Vagina (tissue), 2 donors: Measurements from ENCODE around the gene GNS. TPM values are rescaled to one million over a fixed set of nuclear protein-coding genes. Genes with fewer than 3 reads are reported as not detected.

Experiments
- DNase-seq, 2 donors: peaks; one replicate each; pipeline ENCODE4 v3.0.0-alpha.2; 2017; ENCODE audit errors: extremely low spot score in 2 of 2
- H3K27ac ChIP-seq: fragments of 200-600 bp; sonication (generic); one replicate; pipeline ENCODE4 v1.5.1; 2019
- H3K27me3 ChIP-seq: fragments of 200-600 bp; sonication (generic); one replicate; pipeline ENCODE4 v1.5.1; 2019
- H3K36me3 ChIP-seq, 2 donors: fragments of 200-600 bp; sonication (generic); one replicate each; pipeline ENCODE4 v1.5.1; 2017 to 2019
- H3K4me1 ChIP-seq: fragments of 200-600 bp; sonication (generic); one replicate; pipeline ENCODE4 v1.5.1; 2019
- H3K4me3 ChIP-seq, 2 donors: fragments of 200-600 bp; sonication (generic); 1 replicate in 1 of 2; 2 replicates in 1 of 2; pipeline ENCODE4 v1.5.1; 2016 to 2019
- H3K9me3 ChIP-seq: fragments of 200-600 bp; sonication (generic); one replicate; pipeline ENCODE4 v1.5.1; 2019
- POLR2A ChIP-seq, 2 donors: fragments of 450-650 bp; IDR thresholded peaks; one replicate each; pipeline ENCODE4 v1.6.1; 2017; ENCODE audit warnings: antibody characterized with exemption in 2 of 2, mild to moderate bottlenecking in 2 of 2, moderate library complexity in 2 of 2
- POLR2AphosphoS5 ChIP-seq, 2 donors: sonication (generic); formaldehyde crosslinking; IDR thresholded peaks; one replicate each; pipeline ENCODE4 v1.9.0; 2017; ENCODE audit warnings: antibody characterized with exemption in 2 of 2, mild to moderate bottlenecking in 2 of 2, low read depth in 1 of 2; ENCODE audit not compliant: insufficient read depth in 1 of 2
- intact Hi-C: fragments of 100-400 bp; cut with DNase I; formaldehyde crosslinking; loops from one replicate; pipeline ENCODE4 v1.15.1; 2023
- total RNA-seq: library from RNA; depleted of rRNA; stranded (reverse); fragments of >200 nt; gene quantifications from one replicate; pipeline ENCODE4 v1.2.3, GENCODE V29; 2016
- TF ChIP-seq, protein P1 (sequence below), 3 experiments: fragments of 450-650 bp in 2 of 3; fragments of 200-600 bp in 1 of 3; sonication (generic) in 1 of 3; IDR thresholded peaks; one replicate each; pipeline ENCODE4 v1.5.1; 2017 to 2019; ENCODE audit warnings: antibody characterized with exemption in 3 of 3, mild to moderate bottlenecking in 2 of 3, moderate library complexity in 2 of 3

Gene GNS
- total RNA-seq, 1 donor from 2014 or later, result 51.1 TPM

DNA sequence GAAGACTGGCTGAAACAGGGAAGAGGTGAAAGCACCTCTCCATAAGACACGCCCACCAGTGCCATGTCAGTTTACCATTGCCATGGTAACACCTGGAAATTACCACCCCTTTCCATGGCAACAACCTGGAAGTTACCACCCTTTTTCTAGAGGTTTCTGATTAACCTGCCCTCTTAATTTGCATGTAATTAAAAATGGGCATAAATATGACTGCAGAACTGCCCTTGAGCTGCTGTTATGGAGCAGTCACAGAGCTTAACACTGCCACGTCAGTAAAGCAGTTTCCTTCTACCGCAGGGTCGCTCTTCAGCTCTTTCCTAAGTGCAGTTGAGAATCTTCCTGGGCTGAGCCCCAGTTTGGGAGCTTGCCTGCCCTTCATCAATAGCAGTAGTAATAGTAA, 93.7 kb downstream of the GNS start:
- Histone ChIP-seq H3K27me3 (no peaks in the 10 kb centered on the region), H3K4me3 (no peak overlapping the region), H3K36me3 (no peaks in the 10 kb centered on the region), H3K27ac (peak overlapping the region; percentile 15), H3K9me3 (no peaks in the 10 kb centered on the region), H3K4me1 (peaks cover 50% of the 10 kb centered on the region)
- DNase-seq, result no peak
- intact Hi-C loops, result no loop called here
- TF ChIP-seq POLR2AphosphoS5 (IDR thresholded peaks at IDR 0.05; ENCODE audit: insufficient read depth in 1 of 2, low read depth in 1 of 2), result no peak
- TF ChIP-seq POLR2A (IDR thresholded peaks at IDR 0.05), result no peak
- TF ChIP-seq, protein P1, sequence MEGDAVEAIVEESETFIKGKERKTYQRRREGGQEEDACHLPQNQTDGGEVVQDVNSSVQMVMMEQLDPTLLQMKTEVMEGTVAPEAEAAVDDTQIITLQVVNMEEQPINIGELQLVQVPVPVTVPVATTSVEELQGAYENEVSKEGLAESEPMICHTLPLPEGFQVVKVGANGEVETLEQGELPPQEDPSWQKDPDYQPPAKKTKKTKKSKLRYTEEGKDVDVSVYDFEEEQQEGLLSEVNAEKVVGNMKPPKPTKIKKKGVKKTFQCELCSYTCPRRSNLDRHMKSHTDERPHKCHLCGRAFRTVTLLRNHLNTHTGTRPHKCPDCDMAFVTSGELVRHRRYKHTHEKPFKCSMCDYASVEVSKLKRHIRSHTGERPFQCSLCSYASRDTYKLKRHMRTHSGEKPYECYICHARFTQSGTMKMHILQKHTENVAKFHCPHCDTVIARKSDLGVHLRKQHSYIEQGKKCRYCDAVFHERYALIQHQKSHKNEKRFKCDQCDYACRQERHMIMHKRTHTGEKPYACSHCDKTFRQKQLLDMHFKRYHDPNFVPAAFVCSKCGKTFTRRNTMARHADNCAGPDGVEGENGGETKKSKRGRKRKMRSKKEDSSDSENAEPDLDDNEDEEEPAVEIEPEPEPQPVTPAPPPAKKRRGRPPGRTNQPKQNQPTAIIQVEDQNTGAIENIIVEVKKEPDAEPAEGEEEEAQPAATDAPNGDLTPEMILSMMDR (IDR thresholded peaks at IDR 0.05), result no peak

Other genes starting within 250 kb of the GNS start
- 29.5 TPM for gene RASSF3, start 148.9 kb downstream of the GNS start, total RNA-seq
- gene TBC1D30, start 65.2 kb upstream of the GNS start, total RNA-seq, result 3.9 TPM